ENCODE data around the gene ZBTB39.
"Not testable (repeated sequence)": the region's sequence is repeated elsewhere in the genome, so short reads cannot be mapped to it uniquely, and the experiment has no call there.

ZBTB39 gene, protein sequence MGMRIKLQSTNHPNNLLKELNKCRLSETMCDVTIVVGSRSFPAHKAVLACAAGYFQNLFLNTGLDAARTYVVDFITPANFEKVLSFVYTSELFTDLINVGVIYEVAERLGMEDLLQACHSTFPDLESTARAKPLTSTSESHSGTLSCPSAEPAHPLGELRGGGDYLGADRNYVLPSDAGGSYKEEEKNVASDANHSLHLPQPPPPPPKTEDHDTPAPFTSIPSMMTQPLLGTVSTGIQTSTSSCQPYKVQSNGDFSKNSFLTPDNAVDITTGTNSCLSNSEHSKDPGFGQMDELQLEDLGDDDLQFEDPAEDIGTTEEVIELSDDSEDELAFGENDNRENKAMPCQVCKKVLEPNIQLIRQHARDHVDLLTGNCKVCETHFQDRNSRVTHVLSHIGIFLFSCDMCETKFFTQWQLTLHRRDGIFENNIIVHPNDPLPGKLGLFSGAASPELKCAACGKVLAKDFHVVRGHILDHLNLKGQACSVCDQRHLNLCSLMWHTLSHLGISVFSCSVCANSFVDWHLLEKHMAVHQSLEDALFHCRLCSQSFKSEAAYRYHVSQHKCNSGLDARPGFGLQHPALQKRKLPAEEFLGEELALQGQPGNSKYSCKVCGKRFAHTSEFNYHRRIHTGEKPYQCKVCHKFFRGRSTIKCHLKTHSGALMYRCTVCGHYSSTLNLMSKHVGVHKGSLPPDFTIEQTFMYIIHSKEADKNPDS

DNA sequence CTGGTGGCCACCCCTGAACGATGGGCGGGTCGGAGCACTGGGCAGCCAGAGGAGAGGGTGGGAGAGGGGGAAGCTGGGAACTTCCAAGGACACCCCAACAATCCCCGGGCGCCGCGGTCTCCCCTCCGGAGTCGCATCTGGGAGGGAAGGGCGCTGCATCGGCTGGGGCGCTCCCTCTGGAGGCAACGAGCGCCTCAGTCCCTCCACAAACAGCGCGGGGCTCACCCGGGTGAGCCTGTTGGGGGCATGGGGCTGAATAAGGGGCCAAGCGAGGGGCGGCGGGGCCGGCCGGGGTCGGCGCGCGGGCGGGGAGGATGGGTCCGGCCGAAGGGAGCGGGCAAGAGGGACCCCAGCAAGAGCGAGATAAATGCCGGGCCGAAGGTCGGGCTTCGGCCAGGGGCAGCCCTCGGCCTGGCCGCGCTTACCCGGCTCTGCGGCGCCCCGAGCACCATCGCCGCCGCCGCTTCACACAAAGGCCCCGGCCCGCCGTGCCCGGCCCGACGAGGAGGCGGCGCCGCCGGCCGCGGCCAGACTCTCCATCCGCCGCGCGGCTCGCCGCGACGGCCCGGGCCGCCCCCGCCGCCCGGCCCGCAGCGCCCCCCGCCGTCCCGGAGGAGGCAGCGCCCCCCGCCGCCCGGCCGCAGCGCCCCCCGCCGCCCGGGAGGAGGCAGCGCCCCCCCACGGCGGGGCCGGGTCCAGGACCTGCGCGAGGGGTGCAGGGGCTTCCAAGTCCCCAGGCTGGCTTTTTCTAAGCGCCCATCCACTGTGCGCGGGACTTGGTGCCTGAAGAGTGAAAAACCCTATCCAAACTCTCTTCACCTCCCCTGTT, at the start of gene ZBTB39:
Gene ZBTB39 (minus strand): TSS at position 567 of the 829 bp plus-strand sequence. CDS start 1,629 bp downstream, outside the sequence.
- peak; percentile 99 for DNase-seq (ENCODE audit: low spot score)

- DNase-seq (ENCODE audit: low spot score): no peak
These were observed 49.5 kb upstream of the ZBTB39 start for GRCh38 chr12:57055824-57056223.

- not testable (repeated sequence) for DNase-seq (ENCODE audit: low spot score)
These were observed 47.6 kb upstream of the ZBTB39 start for GRCh38 chr12:57053901-57054300.

DNA sequence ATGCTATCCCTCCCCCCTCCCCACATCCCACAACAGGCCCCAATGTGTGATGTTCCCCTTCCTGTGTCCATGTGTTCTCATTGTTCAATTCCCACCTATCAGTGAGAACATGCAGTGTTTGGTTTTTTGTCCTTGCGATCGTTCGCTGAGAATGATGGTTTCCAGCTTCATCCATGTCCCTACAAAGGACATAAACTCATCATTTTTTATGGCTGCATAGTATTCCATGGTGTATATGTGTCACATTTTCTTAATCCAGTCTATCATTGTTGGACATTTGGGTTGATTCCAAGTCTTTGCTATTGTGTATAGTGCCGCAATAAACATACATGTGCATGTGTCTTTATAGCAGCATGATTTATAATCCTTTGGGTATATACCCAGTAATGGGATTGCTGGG, 46.8 kb upstream of the ZBTB39 start:
- DNase-seq (ENCODE audit: low spot score): not testable (repeated sequence)

- no peak for DNase-seq (ENCODE audit: low spot score)
These were observed 44.7 kb upstream of the ZBTB39 start for GRCh38 chr12:57051011-57051410.

DNA sequence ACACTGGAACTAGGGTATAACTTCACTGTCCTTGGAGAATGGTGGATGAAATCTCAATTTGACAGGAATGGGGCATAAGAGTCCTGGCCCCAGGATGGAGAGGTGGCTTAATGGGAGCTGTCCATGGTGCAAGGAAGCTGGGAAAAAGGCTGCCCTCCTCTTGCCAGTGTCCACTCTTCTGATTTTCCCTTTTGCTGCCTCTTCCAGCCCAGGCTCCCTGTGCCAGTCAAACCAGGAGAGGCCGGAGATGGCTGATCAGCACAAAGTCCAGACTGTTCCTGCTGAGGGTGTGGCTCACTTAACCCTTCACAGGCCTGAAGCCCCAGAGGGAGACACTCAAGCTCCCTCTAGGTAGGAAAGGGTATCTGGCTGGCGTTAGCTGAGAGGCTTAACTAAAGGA, 43.5 kb upstream of the ZBTB39 start, which contains the start of gene MYO1A:
Gene MYO1A (minus strand): TSS at position 240 of the 400 bp plus-strand sequence. CDS start 1,806 bp downstream, outside the sequence.
- no peak for DNase-seq (ENCODE audit: low spot score)

GRCh38 chr12:57049119-57049446, 42.7 kb upstream of the ZBTB39 start:
- DNase-seq (ENCODE audit: low spot score): no peak

DNA sequence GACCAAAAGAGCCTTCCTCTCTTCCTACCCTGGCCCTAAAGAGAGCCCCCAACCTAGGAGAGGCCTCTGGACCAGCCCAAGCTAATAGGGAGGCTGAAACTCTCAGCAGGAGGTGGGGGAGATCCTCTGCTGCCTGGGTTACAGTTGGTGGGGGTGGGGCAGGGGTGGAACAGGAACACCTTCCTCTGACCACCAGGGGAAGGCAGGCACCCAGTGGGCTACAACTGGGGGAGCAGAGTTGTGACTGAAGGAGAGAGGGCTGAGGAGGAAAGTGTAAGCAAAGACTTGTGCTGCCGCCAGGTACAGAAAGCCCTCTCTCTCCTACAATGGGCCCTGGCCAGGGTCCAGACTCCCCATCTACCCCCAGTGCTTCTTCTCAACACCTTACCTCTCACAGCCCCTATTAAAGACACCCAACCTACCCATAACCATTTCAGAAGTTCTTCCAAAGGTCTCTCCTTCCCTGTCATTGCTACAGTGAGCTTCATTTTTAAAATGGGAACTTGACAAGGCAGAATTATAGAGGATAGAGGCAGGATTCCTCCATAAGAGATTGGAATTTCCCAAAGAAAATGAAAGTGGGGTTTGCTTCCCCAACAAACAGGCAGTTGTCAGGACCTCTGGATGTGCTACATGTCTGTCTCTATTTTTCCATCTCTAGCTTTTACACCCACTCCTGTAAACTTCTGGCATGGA, 42.2 kb upstream of the ZBTB39 start:
- DNase-seq (ENCODE audit: low spot score): no peak

- no peak for DNase-seq (ENCODE audit: low spot score)
These were observed 41.6 kb upstream of the ZBTB39 start for GRCh38 chr12:57047981-57048380.

- DNase-seq (ENCODE audit: low spot score): no peak
These were observed 40.9 kb upstream of the ZBTB39 start for GRCh38 chr12:57046947-57047890.

DNA sequence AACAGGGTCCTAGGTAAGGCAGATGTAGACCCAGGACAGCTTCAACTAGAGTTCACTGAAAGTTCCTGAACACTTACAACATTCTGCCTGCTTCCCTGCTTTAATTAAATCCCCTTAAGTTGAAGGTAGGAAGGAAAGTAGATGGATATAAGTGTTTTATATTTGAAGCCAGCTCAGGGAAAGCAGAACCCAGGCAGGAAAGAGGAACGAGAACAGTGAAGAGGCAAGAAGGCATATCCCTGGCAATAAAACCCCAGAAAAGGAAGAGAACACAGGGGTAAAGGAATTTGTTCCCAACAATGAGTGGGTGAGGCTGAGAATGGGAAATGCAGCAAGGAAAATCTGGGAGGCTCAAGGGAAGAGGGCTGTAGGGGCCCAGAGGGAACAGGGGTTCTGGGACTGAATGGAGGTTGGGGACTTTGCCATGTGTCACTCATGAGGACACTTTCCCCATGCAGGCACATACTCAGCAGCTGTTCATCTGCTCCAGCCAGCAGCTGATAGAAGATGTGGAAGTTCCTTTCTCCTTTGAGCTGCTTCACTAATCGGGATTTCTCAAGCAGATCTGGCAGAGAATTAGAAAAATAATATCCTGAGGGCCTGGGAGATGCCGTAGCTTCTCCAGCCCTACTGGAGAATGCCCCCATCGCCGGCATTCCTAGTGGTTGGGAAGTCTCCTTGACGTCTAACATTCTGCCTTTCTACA, 39.9 kb upstream of the ZBTB39 start:
- no peak for DNase-seq (ENCODE audit: low spot score)

GRCh38 chr12:57044889-57045288, 38.5 kb upstream of the ZBTB39 start:
- no peak for DNase-seq (ENCODE audit: low spot score)

DNA sequence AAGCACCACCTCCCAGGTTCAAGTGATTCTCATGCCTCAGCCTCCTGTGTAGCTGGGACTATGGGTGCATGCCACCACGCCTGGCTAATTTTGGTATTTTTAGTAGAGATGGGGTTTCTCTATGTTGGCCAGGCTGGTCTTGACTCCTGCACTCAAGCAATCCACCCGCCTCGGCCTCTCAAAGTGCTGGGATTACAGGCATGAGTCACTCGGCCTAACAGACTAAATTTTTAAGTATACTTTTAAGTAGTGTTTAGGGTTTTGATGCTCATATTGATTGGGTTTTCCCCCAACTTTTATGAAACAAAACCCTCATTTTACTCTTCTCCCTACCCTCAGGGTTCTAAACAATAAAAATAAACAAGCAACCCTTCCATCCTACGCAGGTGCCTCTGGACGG, 38.1 kb upstream of the ZBTB39 start:
- no peak for DNase-seq (ENCODE audit: low spot score)

DNA sequence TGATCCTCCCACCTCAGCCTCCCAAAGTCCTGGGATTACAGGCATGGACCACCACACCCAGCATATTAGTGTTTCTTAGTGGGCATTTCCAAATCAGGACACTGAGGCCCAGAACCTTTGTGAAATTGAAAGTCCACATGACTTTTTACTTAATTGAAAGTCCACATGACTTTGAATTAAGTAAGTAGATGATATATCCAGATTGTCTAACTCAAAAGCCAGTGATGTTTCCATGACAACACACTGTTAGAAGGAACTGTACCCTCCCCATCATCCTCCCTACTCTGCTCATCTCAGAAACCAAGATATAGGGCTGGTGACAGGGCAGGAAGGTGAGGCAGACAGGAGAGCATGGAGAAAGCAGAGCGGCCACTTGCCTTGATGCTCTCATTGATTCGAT, 36.3 kb upstream of the ZBTB39 start:
- DNase-seq (ENCODE audit: low spot score): no peak

GRCh38 chr12:57040750-57041149, 34.4 kb upstream of the ZBTB39 start:
- no peak for DNase-seq (ENCODE audit: low spot score)

GRCh38 chr12:57040211-57040610, 33.9 kb upstream of the ZBTB39 start:
- no peak for DNase-seq (ENCODE audit: low spot score)

DNA sequence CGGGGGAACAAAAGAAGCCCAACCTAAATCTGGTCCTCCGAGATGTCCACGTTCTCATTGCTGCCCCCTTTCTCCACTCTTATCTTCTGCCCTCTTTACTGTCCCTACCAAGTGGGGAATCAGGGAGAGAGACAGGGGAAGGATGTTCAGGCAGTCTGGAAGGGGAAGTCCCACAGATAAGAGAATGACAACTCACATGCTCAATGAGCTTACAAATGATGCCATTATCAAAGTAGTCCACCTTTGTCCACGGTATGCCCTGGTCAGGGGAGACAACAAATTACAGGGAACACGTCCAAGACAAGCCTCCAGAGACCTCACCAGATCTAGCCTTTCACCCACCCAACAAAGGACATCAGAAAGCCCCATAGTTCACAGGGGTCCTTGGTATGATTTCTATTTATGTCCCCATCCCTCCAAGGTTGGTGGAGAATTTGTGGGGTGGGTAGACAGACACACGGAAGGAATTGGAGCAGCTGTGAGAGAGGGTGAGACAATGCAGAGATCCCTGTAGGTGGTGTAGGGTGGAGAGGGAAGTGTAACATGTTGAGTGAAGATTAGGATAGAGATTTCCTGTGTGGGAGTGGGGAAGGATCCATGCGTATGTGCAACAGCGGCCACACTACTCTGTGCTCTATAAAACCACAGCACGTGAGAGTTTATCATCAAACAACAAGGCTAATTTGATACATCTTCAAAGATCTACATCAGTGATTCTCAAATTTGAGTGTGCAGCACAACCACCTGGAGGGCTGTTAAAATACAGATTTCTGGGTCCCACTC, 32.9 kb upstream of the ZBTB39 start:
- DNase-seq (ENCODE audit: low spot score): no peak

DNA sequence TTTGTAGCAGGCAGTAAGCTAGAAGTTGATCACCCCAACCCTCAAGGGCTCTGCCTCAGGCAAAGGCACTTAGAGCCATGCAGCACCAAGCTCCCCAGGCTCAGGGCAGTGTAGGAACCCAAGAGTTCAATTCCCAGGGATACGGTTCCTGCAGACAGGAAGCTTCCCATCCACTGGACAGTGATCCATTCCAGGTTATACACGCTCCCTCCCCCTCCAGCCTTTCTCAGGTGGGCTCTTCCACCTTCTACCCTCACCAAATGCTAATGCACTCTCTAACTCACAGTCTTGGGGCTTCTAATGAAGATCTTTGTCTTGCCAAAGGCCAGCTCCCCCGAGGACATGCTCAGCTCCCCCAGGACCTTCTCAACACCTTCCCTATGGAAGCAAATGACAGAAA, 30.9 kb upstream of the ZBTB39 start:
- no peak for DNase-seq (ENCODE audit: low spot score)

- DNase-seq (ENCODE audit: low spot score): no peak
These were observed 27.1 kb upstream of the ZBTB39 start for GRCh38 chr12:57033431-57033830.
